CD4-positive, alpha-beta memory T cell (primary cell): Measurements from ENCODE around the gene APCDD1L. TPM values are rescaled to one million over a fixed set of nuclear protein-coding genes. Genes with fewer than 3 reads are reported as not detected.

ENCODE experiments used
- CTCF ChIA-PET: fragments of 350-600 bp; sonication (Branson Sonifier 250); formaldehyde crosslinking; loops from one replicate; lab custom pipeline; 2021; ENCODE audit warnings: inconsistent platforms; ENCODE audit not compliant: partially characterized antibody; lab: Charles Lee
- POLR2A ChIA-PET: fragments of 350-600 bp; sonication (Branson Sonifier 250); formaldehyde crosslinking; loops from one replicate; lab custom pipeline; 2021; ENCODE audit not compliant: partially characterized antibody; lab: Charles Lee
- DNase-seq, 5 donors: peaks; one replicate each; pipeline versions ENCODE4 v3.0.0 to v3.0.0-alpha.2; 2020 to 2022; ENCODE audit warnings: mixed read lengths in 1 of 5
- H3K27ac ChIP-seq: one replicate; pipeline ENCODE4 v1.7.0; 2013; ENCODE audit warnings: low read depth, low read length
- H3K27me3 ChIP-seq: 2 replicates; pipeline ENCODE4 v1.7.0; 2013; ENCODE audit warnings: mild to moderate bottlenecking, low read length, moderate library complexity; ENCODE audit not compliant: insufficient read depth
- H3K36me3 ChIP-seq: 2 replicates; pipeline ENCODE4 v1.7.0; 2013; ENCODE audit warnings: mild to moderate bottlenecking, low read length, moderate library complexity; ENCODE audit not compliant: insufficient read depth
- H3K4me1 ChIP-seq: 2 replicates; pipeline ENCODE4 v1.7.0; 2013; ENCODE audit warnings: mild to moderate bottlenecking, low read length, moderate library complexity; ENCODE audit not compliant: insufficient read depth
- H3K4me3 ChIP-seq, 2 donors: one replicate each; pipeline ENCODE4 v1.7.0; 2013; ENCODE audit warnings: low read length in 2 of 2, mild to moderate bottlenecking in 1 of 2
- H3K9me3 ChIP-seq, 2 donors: one replicate each; pipeline ENCODE4 v1.7.0; 2013; ENCODE audit warnings: low read length in 2 of 2, control low read depth in 1 of 2; ENCODE audit not compliant: control insufficient read depth in 1 of 2
- H3K27ac Mint-ChIP-seq, 7 donors: one replicate each; pipeline ENCODE4 v1.8.0; 2020 to 2021; ENCODE audit warnings: mixed read lengths in 7 of 7, mild to moderate bottlenecking in 6 of 7, inconsistent platforms in 3 of 7, moderate library complexity in 3 of 7
- H3K27me3 Mint-ChIP-seq, 2 donors: one replicate each; pipeline ENCODE4 v1.8.0; 2020 to 2021; ENCODE audit warnings: mixed read lengths in 2 of 2
- H3K36me3 Mint-ChIP-seq, 2 donors: one replicate each; pipeline ENCODE4 v1.8.0; 2020 to 2021; ENCODE audit warnings: mixed read lengths in 2 of 2, inconsistent platforms in 1 of 2, mild to moderate bottlenecking in 1 of 2
- H3K4me1 Mint-ChIP-seq, 4 donors: one replicate each; pipeline ENCODE4 v1.8.0; 2020 to 2021; ENCODE audit warnings: mixed read lengths in 4 of 4, mild to moderate bottlenecking in 1 of 4
- H3K4me3 Mint-ChIP-seq, 8 donors: one replicate each; pipeline ENCODE4 v1.8.0; 2020 to 2021; ENCODE audit warnings: mixed read lengths in 8 of 8, mild to moderate bottlenecking in 7 of 8, moderate library complexity in 6 of 8, inconsistent platforms in 3 of 8
- H3K9me3 Mint-ChIP-seq, 8 donors: one replicate each; pipeline ENCODE4 v1.8.0; 2020 to 2021; ENCODE audit warnings: mixed read lengths in 8 of 8, mild to moderate bottlenecking in 5 of 8, inconsistent platforms in 3 of 8, moderate library complexity in 1 of 8
- intact Hi-C: fragments of 100-400 bp; cut with micrococcal nuclease; formaldehyde crosslinking; loops from one replicate; pipeline ENCODE4 v1.15.1; 2023
- polyA plus RNA-seq, 2 donors: library from polyadenylated mRNA; unstranded; fragments of 300-500 nt; fragmentation: Illumina TruSeq; gene quantifications; one replicate each; pipeline ENCODE4 v1.2.3, GENCODE V29; 2021
- total RNA-seq, 2 experiments: library from RNA; stranded (reverse); gene quantifications; one replicate each; pipeline ENCODE4 v1.2.3, GENCODE V29; 2021

Gene APCDD1L
- total and polyA plus RNA-seq, 4 experiments from 2014 or later: 0.11 TPM; not detected in 3

GRCh38 chr20:58554541-58554940 lies 39.3 kb upstream of the APCDD1L start:
- DNase-seq: no peak
- no peaks in the 10 kb centered on the region for H3K9me3 ChIP-seq
- ChIA-PET CTCF (no interaction called here), POLR2A (no interaction called here)
- Mint-ChIP-seq H3K36me3 (no peaks in the 10 kb centered on the region), H3K27ac (no peak overlapping the region), H3K9me3 (no peaks in the 10 kb centered on the region), H3K27me3 (peaks cover 16 to 18% of the 10 kb centered on the region in 2 donors), H3K4me3 (peak overlapping the region in 1 of 8 donors; percentile 12), H3K4me1 (no peaks in the 10 kb centered on the region)
- H3K4me3 ChIP-seq: no peak overlapping the region
- H3K27ac ChIP-seq: no peak overlapping the region
- no peaks in the 10 kb centered on the region for H3K27me3 ChIP-seq
- H3K36me3 ChIP-seq: no peaks in the 10 kb centered on the region
- H3K4me1 ChIP-seq: no peaks in the 10 kb centered on the region
- intact Hi-C loops: no loop called here

GRCh38 chr20:58553841-58554240 lies 38.6 kb upstream of the APCDD1L start:
- Histone ChIP-seq H3K4me3 (no peak overlapping the region), H3K27ac (no peak overlapping the region), H3K9me3 (no peaks in the 10 kb centered on the region), H3K4me1 (no peaks in the 10 kb centered on the region), H3K27me3 (no peaks in the 10 kb centered on the region), H3K36me3 (no peaks in the 10 kb centered on the region)
- Mint-ChIP-seq H3K36me3 (no peaks in the 10 kb centered on the region), H3K4me3 (no peak overlapping the region), H3K27ac (no peak overlapping the region), H3K9me3 (no peaks in the 10 kb centered on the region), H3K27me3 (peaks cover 16 to 18% of the 10 kb centered on the region in 2 donors), H3K4me1 (no peaks in the 10 kb centered on the region)
- no peak for DNase-seq
- ChIA-PET POLR2A (no interaction called here), CTCF (no interaction called here)
- intact Hi-C loops: no loop called here

- Mint-ChIP-seq H3K27me3 (peaks cover 16 to 18% of the 10 kb centered on the region in 2 donors), H3K4me3 (no peak overlapping the region), H3K27ac (no peak overlapping the region), H3K4me1 (no peaks in the 10 kb centered on the region), H3K36me3 (no peaks in the 10 kb centered on the region), H3K9me3 (no peaks in the 10 kb centered on the region)
- H3K4me1 ChIP-seq: no peaks in the 10 kb centered on the region
- H3K9me3 ChIP-seq: no peaks in the 10 kb centered on the region
- H3K27ac ChIP-seq: no peak overlapping the region
- CTCF ChIA-PET: no interaction called here
- H3K27me3 ChIP-seq: no peaks in the 10 kb centered on the region
- DNase-seq: no peak
- no peak overlapping the region for H3K4me3 ChIP-seq
- POLR2A ChIA-PET: no interaction called here
- no peaks in the 10 kb centered on the region for H3K36me3 ChIP-seq
- intact Hi-C loops: no loop called here
These were observed 38.0 kb upstream of the APCDD1L start for GRCh38 chr20:58553166-58553696.

GRCh38 chr20:58552366-58552934 lies 37.3 kb upstream of the APCDD1L start:
- Histone ChIP-seq H3K4me1 (no peaks in the 10 kb centered on the region), H3K36me3 (no peaks in the 10 kb centered on the region), H3K27me3 (peaks cover 3% of the 10 kb centered on the region), H3K27ac (no peak overlapping the region), H3K4me3 (no peak overlapping the region), H3K9me3 (no peaks in the 10 kb centered on the region)
- POLR2A ChIA-PET: no interaction called here
- intact Hi-C loops: no loop called here
- CTCF ChIA-PET: no interaction called here
- Mint-ChIP-seq H3K36me3 (no peaks in the 10 kb centered on the region), H3K9me3 (no peaks in the 10 kb centered on the region), H3K27me3 (peaks cover 16 to 18% of the 10 kb centered on the region in 2 donors), H3K27ac (no peak overlapping the region), H3K4me3 (no peak overlapping the region), H3K4me1 (no peaks in the 10 kb centered on the region)
- DNase-seq: no peak

GRCh38 chr20:58551631-58552030 lies 36.4 kb upstream of the APCDD1L start:
- Histone ChIP-seq H3K27me3 (peaks cover 5% of the 10 kb centered on the region), H3K27ac (no peak overlapping the region), H3K9me3 (no peaks in the 10 kb centered on the region), H3K36me3 (no peaks in the 10 kb centered on the region), H3K4me3 (no peak overlapping the region), H3K4me1 (no peaks in the 10 kb centered on the region)
- no peaks in the 10 kb centered on the region for H3K9me3 Mint-ChIP-seq
- intact Hi-C loops: no loop called here
- H3K27me3 Mint-ChIP-seq: peaks cover 14 to 16% of the 10 kb centered on the region in 2 donors
- H3K4me1 Mint-ChIP-seq: no peaks in the 10 kb centered on the region
- no peak overlapping the region for H3K4me3 Mint-ChIP-seq
- ChIA-PET CTCF (no interaction called here), POLR2A (no interaction called here)
- no peak overlapping the region for H3K27ac Mint-ChIP-seq
- H3K36me3 Mint-ChIP-seq: no peaks in the 10 kb centered on the region
- DNase-seq: no peak

GRCh38 chr20:58550275-58551059 lies 35.3 kb upstream of the APCDD1L start:
- peaks cover 14 to 15% of the 10 kb centered on the region in 2 donors for H3K27me3 Mint-ChIP-seq
- no peak for DNase-seq
- no peaks in the 10 kb centered on the region for H3K36me3 ChIP-seq
- H3K4me1 ChIP-seq: no peaks in the 10 kb centered on the region
- no peaks in the 10 kb centered on the region for H3K36me3 Mint-ChIP-seq
- no peak overlapping the region for H3K27ac Mint-ChIP-seq
- H3K9me3 Mint-ChIP-seq: no peaks in the 10 kb centered on the region
- no peak overlapping the region for H3K4me3 Mint-ChIP-seq
- H3K9me3 ChIP-seq: no peaks in the 10 kb centered on the region
- no peak overlapping the region for H3K4me3 ChIP-seq
- ChIA-PET POLR2A (no interaction called here), CTCF (interaction anchor here (0.8 kb wide), 1 partner anchor 14 kb away, joined by 3 read pairs; no protein-coding TSS in a partner anchor)
- no peaks in the 10 kb centered on the region for H3K4me1 Mint-ChIP-seq
- intact Hi-C loops: no loop called here
- no peak overlapping the region for H3K27ac ChIP-seq
- H3K27me3 ChIP-seq: peaks cover 5% of the 10 kb centered on the region

- intact Hi-C loops: no loop called here
- peak overlapping the region in 1 of 8 donors; percentile 32 for H3K4me3 Mint-ChIP-seq
- ChIA-PET CTCF (no interaction called here), POLR2A (no interaction called here)
- Histone ChIP-seq H3K27me3 (peaks cover 5% of the 10 kb centered on the region), H3K4me3 (no peak overlapping the region), H3K36me3 (no peaks in the 10 kb centered on the region), H3K9me3 (no peaks in the 10 kb centered on the region), H3K27ac (no peak overlapping the region), H3K4me1 (no peaks in the 10 kb centered on the region)
- DNase-seq: no peak
- H3K27me3 Mint-ChIP-seq: peaks cover 13 to 15% of the 10 kb centered on the region in 2 donors
- no peaks in the 10 kb centered on the region for H3K9me3 Mint-ChIP-seq
- no peaks in the 10 kb centered on the region for H3K36me3 Mint-ChIP-seq
- H3K4me1 Mint-ChIP-seq: no peaks in the 10 kb centered on the region
- H3K27ac Mint-ChIP-seq: peak overlapping the region in 1 of 7 donors; percentile 30
These were observed 34.3 kb upstream of the APCDD1L start for GRCh38 chr20:58549231-58550209.
